Measurements from ENCODE around the gene CNTNAP3B. TPM values are rescaled to one million over a fixed set of nuclear protein-coding genes. Genes with fewer than 3 reads are reported as not detected.

Gene CNTNAP3B
- total RNA-seq, 1 donor from 2014 or later: 0.64 TPM

Other genes with a start within 250 kb of the CNTNAP3B start
- gene SPATA31A6, start 54.2 kb upstream of the CNTNAP3B start, total RNA-seq: not detected in 2 replicates

All from activated B cell treated with CpG ODN at 0.5 μM for 24 hours (primary cell).